Breast epithelium (tissue), 4 donors: ENCODE data around the gene KIAA1586. TPM values are rescaled to one million over a fixed set of nuclear protein-coding genes. Genes with fewer than 3 reads are reported as not detected.

Source experiments
- DNase-seq, 2 donors: peaks; one replicate each; pipeline ENCODE4 v3.0.0-alpha.2; 2019; ENCODE audit warnings: low spot score in 2 of 2
- H3K27ac ChIP-seq, 2 donors: fragments of 200-600 bp; sonication (generic) in 1 of 2; one replicate each; pipeline ENCODE4 v1.5.1; 2016 to 2019; ENCODE audit warnings: mild to moderate bottlenecking in 1 of 2
- H3K27me3 ChIP-seq, 2 donors: fragments of 200-600 bp; sonication (generic) in 1 of 2; one replicate each; pipeline versions ENCODE4 v1.5.1 to v1.6.0; 2017 to 2019; ENCODE audit warnings: control low read depth in 1 of 2, mild to moderate bottlenecking in 1 of 2
- H3K36me3 ChIP-seq: fragments of 200-600 bp; one replicate; pipeline ENCODE4 v1.5.1; 2019
- H3K4me1 ChIP-seq, 2 donors: fragments of 200-600 bp; sonication (generic); one replicate each; pipeline ENCODE4 v1.5.1; 2016 to 2019; ENCODE audit warnings: control low read depth in 1 of 2
- H3K4me3 ChIP-seq, 3 donors: fragments of 200-600 bp; sonication (generic); 1 replicate in 2 of 3; 2 replicates in 1 of 3; pipeline ENCODE4 v1.5.1; 2016 to 2019; ENCODE audit warnings: mild to moderate bottlenecking in 3 of 3, moderate library complexity in 2 of 3
- H3K9me3 ChIP-seq, 2 donors: fragments of 200-600 bp; sonication (generic) in 1 of 2; one replicate each; pipeline ENCODE4 v1.5.1; 2016 to 2019; ENCODE audit warnings: control low read depth in 1 of 2
- CTCF ChIP-seq, 3 donors: fragments of 450-650 bp; IDR thresholded peaks; one replicate each; pipeline ENCODE4 v1.5.1; 2016 to 2017; ENCODE audit warnings: antibody characterized with exemption in 3 of 3, mild to moderate bottlenecking in 3 of 3, moderate library complexity in 3 of 3
- POLR2A ChIP-seq: fragments of 450-650 bp; IDR thresholded peaks from one replicate; pipeline ENCODE4 v1.6.1; 2016; ENCODE audit warnings: antibody characterized with exemption, mild to moderate bottlenecking, moderate library complexity
- POLR2AphosphoS5 ChIP-seq, 3 donors: sonication (generic); formaldehyde crosslinking; IDR thresholded peaks; one replicate each; pipeline ENCODE4 v1.6.1; 2017; ENCODE audit warnings: antibody characterized with exemption in 3 of 3
- intact Hi-C: fragments of 100-400 bp; cut with DNase I; formaldehyde crosslinking; loops from one replicate; pipeline ENCODE4 v1.15.1; 2023; ENCODE audit warnings: low total_unique reads
- total RNA-seq, 3 donors: library from RNA; depleted of rRNA; stranded (reverse); fragments of >200 nt; gene quantifications; one replicate each; pipeline ENCODE4 v1.1.0, GENCODE V29; 2016

The KIAA1586 gene
- total RNA-seq, 3 donors from 2014 or later: 7.9 to 10.7 (median 8.8) TPM

- Histone ChIP-seq H3K27ac (no peak overlapping the region), H3K36me3 (no peaks in the 10 kb centered on the region), H3K27me3 (no peaks in the 10 kb centered on the region), H3K4me3 (no peak overlapping the region), H3K9me3 (no peaks in the 10 kb centered on the region), H3K4me1 (no peaks in the 10 kb centered on the region)
- DNase-seq: no peak
- intact Hi-C loops: no loop called here
- TF ChIP-seq POLR2AphosphoS5 (IDR thresholded peaks at IDR 0.05): no peak
- TF ChIP-seq POLR2A: no peak
- no peak for TF ChIP-seq CTCF (IDR thresholded peaks at IDR 0.05)
These were observed 23.4 kb downstream of the KIAA1586 start for GRCh38 chr6:57069920-57070331.

- Histone ChIP-seq H3K36me3 (no peaks in the 10 kb centered on the region), H3K9me3 (no peaks in the 10 kb centered on the region), H3K27ac (no peak overlapping the region), H3K4me1 (no peaks in the 10 kb centered on the region), H3K4me3 (no peak overlapping the region), H3K27me3 (no peaks in the 10 kb centered on the region)
- TF ChIP-seq POLR2A (no peak), POLR2AphosphoS5 (IDR thresholded peaks at IDR 0.05) (no peak), CTCF (IDR thresholded peaks at IDR 0.05) (no peak)
- no peak for DNase-seq
- intact Hi-C loops: no loop called here
These were observed 25.6 kb downstream of the KIAA1586 start for GRCh38 chr6:57072108-57072507.

- no peak for DNase-seq
- no peaks in the 10 kb centered on the region for H3K27me3 ChIP-seq
- H3K4me3 ChIP-seq: no peak overlapping the region
- no peaks in the 10 kb centered on the region for H3K4me1 ChIP-seq
- H3K27ac ChIP-seq: no peak overlapping the region
- H3K9me3 ChIP-seq: no peaks in the 10 kb centered on the region
- TF ChIP-seq POLR2AphosphoS5 (IDR thresholded peaks at IDR 0.05) (no peak), CTCF (IDR thresholded peaks at IDR 0.05) (no peak), POLR2A (no peak)
- no peaks in the 10 kb centered on the region for H3K36me3 ChIP-seq
- intact Hi-C loops: no loop called here
These were observed 27.9 kb downstream of the KIAA1586 start for GRCh38 chr6:57074383-57074782.

GRCh38 chr6:57075092-57075491, 28.6 kb downstream of the KIAA1586 start:
- no peak overlapping the region for H3K4me3 ChIP-seq
- H3K27me3 ChIP-seq: no peaks in the 10 kb centered on the region
- H3K36me3 ChIP-seq: no peaks in the 10 kb centered on the region
- no peaks in the 10 kb centered on the region for H3K9me3 ChIP-seq
- intact Hi-C loops: no loop called here
- H3K27ac ChIP-seq: no peak overlapping the region
- H3K4me1 ChIP-seq: no peaks in the 10 kb centered on the region
- no peak for TF ChIP-seq CTCF (IDR thresholded peaks at IDR 0.05)
- TF ChIP-seq POLR2A: no peak
- TF ChIP-seq POLR2AphosphoS5 (IDR thresholded peaks at IDR 0.05): no peak
- DNase-seq: no peak

GRCh38 chr6:57078531-57079207, 32.2 kb downstream of the KIAA1586 start:
- TF ChIP-seq POLR2AphosphoS5 (IDR thresholded peaks at IDR 0.05): no peak
- no peak for TF ChIP-seq CTCF (IDR thresholded peaks at IDR 0.05)
- TF ChIP-seq POLR2A: no peak
- Histone ChIP-seq H3K27ac (no peak overlapping the region), H3K9me3 (no peaks in the 10 kb centered on the region), H3K4me1 (no peaks in the 10 kb centered on the region), H3K27me3 (no peaks in the 10 kb centered on the region), H3K4me3 (no peak overlapping the region), H3K36me3 (no peaks in the 10 kb centered on the region)
- intact Hi-C loops: no loop called here
- DNase-seq: no peak
